Skeletal muscle satellite cell (primary cell): Measurements from ENCODE around the gene CELSR1.

Experiments used
- H3K27me3 ChIP-seq: 2 replicates; pipeline ENCODE4 v1.7.0; 2013; ENCODE audit warnings: low read length; ENCODE audit not compliant: control insufficient read depth, insufficient read depth
- H3K36me3 ChIP-seq: 2 replicates; pipeline ENCODE4 v1.7.0; 2013; ENCODE audit warnings: mild to moderate bottlenecking, control low read depth, low read length; ENCODE audit not compliant: insufficient read depth
- H3K4me1 ChIP-seq: 2 replicates; pipeline ENCODE4 v1.7.0; 2013; ENCODE audit warnings: low read length; ENCODE audit not compliant: control insufficient read depth, insufficient read depth
- H3K4me2 ChIP-seq: 2 replicates; pipeline ENCODE4 v1.7.0; 2013; ENCODE audit warnings: mild to moderate bottlenecking, low read length
- H3K4me3 ChIP-seq: 2 replicates; pipeline ENCODE4 v1.7.0; 2013; ENCODE audit warnings: low read length
- H3K9ac ChIP-seq: 2 replicates; pipeline ENCODE4 v1.7.0; 2013; ENCODE audit warnings: mild to moderate bottlenecking, low read depth, low read length, moderate library complexity
- H3K9me3 ChIP-seq: replicated peaks from 2 replicates; pipeline ENCODE4 v1.7.0; 2013; ENCODE audit warnings: mild to moderate bottlenecking, control low read depth, low read length

Gene CELSR1

DNA sequence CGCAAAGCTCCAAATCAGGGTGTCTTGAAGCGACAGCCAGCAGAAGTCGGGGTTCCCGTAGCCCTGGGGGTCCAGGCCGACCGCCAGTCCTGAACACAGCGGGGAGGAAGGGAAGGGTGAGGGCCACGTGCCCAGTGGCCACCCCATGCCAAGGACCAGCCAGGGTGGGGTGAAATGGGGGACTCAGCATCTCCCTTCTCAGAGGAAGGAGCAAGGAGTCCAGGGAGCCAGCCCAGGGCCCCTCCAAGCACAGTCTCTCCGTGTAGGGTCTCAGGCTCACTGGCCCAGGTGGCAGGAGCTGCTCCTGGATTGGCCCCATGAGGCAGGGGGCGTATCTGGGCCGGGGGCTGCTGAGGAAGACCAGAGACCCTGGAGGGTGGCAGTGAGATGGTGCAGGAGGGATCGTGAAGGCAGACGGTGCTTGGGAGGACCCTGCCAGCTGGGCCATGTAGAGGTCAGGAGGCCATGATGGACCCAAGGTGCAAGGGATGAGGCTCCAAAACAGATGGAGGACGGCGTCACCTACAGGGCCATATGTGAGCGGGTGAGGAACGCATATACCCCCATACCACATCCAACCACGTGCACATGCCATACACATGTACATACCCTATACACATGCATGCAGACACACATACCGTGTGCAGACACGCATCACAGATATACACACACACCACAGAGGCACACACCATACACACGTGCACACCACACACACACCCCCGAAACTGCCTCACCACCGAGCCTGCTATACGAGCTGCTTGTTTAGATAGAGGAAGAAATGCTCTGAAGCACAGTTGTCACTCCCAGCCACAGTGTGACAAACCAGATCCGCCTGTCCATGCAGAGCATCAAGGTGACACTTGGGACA, 167.5 kb downstream of the CELSR1 start:
- no peaks in the 10 kb centered on the region for H3K4me1 ChIP-seq

DNA sequence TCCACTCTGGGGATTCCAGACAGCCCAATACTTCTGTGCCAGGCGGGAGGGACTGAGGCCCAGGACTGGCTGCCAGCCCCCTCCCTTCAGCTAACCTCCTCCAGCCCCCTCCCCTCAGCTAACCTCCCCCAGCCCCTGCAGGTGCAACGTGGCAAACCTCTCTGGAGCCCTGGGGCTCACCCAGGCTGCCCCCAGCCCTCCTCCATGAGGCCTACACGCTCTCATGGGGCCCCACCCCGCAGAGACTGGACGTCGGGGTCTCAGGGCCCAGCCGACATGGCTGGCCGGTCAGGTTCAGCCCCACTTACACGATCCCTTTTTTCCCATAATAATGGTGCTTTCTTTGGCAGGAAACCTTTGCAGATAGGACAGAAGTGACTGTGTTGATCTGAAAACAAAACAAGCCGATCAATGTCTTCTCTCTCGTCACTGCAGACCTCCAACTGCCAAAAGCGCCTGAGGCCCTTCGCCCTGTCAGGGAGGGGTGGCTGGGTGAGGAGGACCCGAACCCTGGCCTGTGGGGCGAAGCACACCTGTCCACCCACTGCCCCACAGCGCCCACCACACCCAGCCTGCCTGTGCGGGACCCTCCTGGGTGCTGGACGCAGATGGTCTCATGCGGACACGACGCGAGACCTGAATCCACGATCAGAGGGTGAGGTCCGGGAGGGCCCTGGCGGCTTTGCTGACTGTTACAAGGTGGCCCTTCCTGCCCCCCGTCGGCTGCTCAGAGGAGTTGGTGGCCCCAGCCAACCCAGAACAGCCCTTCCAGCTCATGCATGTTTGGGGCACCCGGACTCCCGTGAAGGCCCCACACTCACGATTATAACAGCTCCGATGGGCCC, 168.3 kb downstream of the CELSR1 start:
- no peaks in the 10 kb centered on the region for H3K4me1 ChIP-seq
- H3K36me3 ChIP-seq = no peaks in the 10 kb centered on the region
- no peak overlapping the region for H3K9ac ChIP-seq
- no peaks in the 10 kb centered on the region for H3K9me3 ChIP-seq
- no peak overlapping the region for H3K4me3 ChIP-seq
- no peak overlapping the region for H3K4me2 ChIP-seq
- H3K27me3 ChIP-seq = peaks cover 37% of the 10 kb centered on the region

More for the DNA sequence above, 167.5 kb downstream of the CELSR1 start:
- Histone ChIP-seq H3K9ac (no peak overlapping the region), H3K9me3 (no peaks in the 10 kb centered on the region), H3K4me2 (no peak overlapping the region), H3K4me3 (no peak overlapping the region), H3K36me3 (no peaks in the 10 kb centered on the region), H3K27me3 (peaks cover 30% of the 10 kb centered on the region)

DNA sequence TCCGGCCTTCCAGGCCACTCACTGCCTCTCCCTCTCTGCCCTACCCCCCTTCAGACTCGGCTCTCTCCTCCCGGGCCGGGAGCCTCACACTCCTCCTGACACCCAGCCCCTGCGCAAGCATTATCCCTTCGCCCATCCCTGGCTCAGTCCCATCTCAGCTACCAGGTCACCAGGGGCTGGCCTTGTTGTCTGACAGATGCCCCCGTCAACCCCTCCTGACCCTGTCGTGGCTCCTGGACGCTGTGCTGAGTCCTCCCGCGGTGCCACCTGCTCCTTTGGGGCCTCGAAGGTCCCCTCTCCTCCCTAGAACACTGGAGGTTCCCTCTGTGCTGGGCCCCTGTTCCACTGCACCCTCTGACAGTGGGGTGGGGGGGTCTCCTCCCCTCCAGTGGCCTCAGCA, 169.0 kb downstream of the CELSR1 start:
- Histone ChIP-seq H3K4me2 (no peak overlapping the region), H3K9me3 (no peaks in the 10 kb centered on the region), H3K4me1 (no peaks in the 10 kb centered on the region), H3K4me3 (no peak overlapping the region), H3K36me3 (no peaks in the 10 kb centered on the region), H3K9ac (no peak overlapping the region), H3K27me3 (peaks cover 33% of the 10 kb centered on the region)

DNA sequence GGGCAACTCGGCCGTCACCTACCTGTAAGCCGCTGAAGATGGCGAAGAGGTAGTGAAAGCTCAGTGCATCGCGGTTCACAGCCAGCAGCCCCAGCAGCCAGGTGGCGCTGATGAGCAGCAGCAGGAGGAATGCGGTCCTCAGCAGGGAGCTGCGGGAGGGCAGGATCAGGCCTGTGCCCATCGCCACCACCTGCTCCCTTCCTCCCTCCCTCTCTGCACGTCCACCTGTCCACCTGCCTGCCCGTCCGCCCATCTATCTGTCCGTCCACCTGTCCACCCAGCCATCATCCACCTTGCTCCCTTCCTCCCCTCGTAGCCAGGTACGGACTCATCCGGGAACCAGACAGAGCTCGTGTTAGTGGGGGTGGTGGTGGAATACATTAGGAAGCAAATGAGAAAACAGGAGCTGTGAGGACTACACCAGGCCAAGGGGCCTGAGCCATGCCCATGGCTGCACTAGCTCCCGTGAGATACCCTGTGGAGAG, 169.7 kb downstream of the CELSR1 start:
- Histone ChIP-seq H3K4me1 (no peaks in the 10 kb centered on the region), H3K9ac (no peak overlapping the region), H3K36me3 (no peaks in the 10 kb centered on the region), H3K4me2 (no peak overlapping the region), H3K27me3 (peaks cover 37% of the 10 kb centered on the region), H3K9me3 (no peaks in the 10 kb centered on the region), H3K4me3 (no peak overlapping the region)

DNA sequence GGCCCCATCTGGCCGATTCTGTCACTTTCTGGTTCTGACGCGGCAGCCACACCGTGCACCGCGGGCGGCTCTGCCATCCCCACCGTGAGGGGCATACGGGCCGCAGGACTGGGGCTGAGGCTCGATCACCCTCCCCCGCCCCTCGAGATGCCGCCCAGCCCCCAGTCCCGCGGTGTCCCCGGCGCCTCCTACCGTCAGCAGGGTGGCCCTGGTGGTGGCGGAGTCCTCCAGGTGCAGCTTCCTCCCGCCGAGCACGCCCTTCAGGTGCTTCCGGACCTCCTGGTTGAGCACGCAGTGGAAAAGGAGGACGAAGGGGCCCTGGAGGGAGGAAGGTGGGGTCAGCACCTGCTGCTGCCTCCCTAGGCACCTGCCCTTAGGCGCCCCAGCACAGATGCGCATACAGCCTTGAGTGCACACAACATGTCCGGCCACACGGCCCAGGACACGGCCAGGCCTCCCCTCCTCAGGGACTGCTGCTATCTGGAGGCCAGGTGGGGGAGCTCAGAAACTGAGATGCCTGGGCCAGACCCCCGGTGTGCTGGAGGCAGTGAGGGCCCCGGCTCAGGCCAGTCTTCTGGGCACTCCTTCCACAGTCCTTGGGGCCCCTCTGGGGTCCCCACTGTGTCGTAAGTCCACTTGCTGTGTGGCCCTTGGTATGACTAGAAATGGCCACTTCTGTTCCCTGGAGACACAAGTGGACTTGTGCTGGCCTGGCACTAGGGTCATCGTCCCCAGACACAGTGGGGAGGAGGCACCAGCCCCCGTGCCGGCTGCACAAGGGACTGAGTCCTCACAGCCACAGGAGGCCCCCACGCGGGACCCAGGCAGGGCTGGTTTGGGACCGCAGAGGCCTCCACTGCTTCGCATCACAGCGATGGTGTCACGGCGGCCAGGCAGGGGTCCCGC, 170.4 kb downstream of the CELSR1 start:
- no peak overlapping the region for H3K4me3 ChIP-seq
- H3K4me1 ChIP-seq = no peaks in the 10 kb centered on the region
- peaks cover 38% of the 10 kb centered on the region for H3K27me3 ChIP-seq
- no peak overlapping the region for H3K4me2 ChIP-seq
- no peaks in the 10 kb centered on the region for H3K36me3 ChIP-seq
- H3K9me3 ChIP-seq = no peaks in the 10 kb centered on the region
- no peak overlapping the region for H3K9ac ChIP-seq

DNA sequence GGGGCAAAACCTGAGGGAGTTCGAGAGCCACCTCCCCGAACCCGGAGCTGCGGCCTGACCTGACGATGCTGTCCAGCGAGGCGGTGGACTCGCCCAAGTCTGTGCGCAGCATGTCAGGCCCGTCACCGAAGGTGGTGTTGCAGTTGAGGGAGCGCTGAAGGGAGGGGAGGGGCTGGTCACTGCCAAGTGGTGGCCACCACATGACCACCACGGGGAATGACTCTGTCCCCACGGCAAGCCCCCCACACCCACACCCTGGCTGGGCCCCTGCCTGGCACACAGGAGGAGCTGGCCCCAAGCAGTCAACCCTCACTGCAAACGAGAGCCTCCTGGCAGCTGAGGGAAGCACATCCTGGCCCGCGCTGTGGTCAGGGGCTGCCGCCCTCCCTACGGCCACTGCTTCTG, 171.1 kb downstream of the CELSR1 start:
- no peak overlapping the region for H3K4me2 ChIP-seq
- no peak overlapping the region for H3K9ac ChIP-seq
- no peaks in the 10 kb centered on the region for H3K4me1 ChIP-seq
- H3K27me3 ChIP-seq = peaks cover 44% of the 10 kb centered on the region
- H3K4me3 ChIP-seq = no peak overlapping the region
- H3K36me3 ChIP-seq = no peaks in the 10 kb centered on the region
- H3K9me3 ChIP-seq = no peaks in the 10 kb centered on the region

DNA sequence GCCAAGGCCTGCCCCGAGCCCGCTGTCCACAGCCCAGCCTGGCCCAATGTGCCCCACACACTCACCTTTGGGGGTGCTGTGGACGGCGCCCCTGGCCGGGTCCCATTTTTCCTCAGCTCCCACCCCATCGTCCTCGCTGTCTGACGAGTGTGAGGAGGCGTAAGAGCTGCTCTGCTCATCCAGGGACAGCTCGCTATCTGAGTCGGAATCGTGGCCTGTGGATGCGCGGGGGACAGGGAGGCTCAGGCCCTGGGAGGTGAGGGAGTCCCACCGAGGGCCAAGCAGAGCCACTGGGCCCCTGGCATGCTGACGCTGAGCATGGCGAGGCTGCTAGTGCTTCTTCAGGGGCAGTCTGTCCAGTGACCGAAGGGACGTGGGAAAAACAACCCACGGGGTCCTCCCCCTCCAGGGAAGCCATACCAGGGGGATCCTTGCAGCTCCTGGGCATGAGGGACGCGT, 172.2 kb downstream of the CELSR1 start:
- no peak overlapping the region for H3K4me3 ChIP-seq

DNA sequence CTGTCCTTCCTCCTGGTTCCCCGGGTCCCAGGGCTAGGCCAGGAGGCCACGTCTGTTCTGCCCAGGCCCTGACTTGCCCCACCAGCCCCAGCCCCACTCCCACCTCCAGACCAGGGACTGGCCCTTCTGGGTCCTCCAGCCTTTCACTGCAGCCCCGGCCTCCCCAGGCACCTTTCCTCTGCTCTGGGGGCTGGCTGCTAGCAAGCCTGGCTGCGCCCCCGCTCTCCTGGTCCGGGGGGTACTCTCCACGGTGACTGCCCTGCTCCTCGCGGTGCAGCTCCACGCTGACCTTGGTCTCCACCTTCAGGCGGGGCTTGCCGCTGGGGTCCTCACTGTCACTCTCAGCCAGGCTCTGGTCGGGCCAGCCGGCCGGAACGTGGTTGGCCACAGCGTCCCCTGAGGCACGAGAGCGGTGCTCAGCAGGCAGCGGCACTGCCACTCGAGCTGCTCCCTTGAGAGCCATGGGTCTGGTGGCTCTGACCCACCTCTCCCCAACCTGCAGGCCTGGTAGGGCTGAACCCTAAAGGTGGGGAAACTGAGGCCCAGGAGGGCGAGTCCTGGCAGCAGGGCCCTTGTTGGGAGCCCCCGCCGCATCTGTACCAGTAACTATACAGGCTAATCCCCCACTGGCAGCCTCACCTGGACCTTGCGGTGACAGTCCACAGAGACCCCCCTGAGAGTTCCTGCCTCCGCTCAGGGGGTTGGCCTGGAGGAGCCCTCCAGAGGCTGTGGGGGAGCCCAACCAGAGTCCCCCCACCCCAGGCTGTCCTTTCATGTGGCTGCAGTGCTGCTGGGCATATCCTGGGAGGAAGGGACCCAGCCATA, 172.9 kb downstream of the CELSR1 start:
- no peaks in the 10 kb centered on the region for H3K9me3 ChIP-seq
- H3K27me3 ChIP-seq = peaks cover 35% of the 10 kb centered on the region
- no peak overlapping the region for H3K4me2 ChIP-seq
- no peaks in the 10 kb centered on the region for H3K4me1 ChIP-seq
- no peak overlapping the region for H3K4me3 ChIP-seq
- H3K9ac ChIP-seq = no peak overlapping the region
- H3K36me3 ChIP-seq = no peaks in the 10 kb centered on the region

More for the DNA sequence above, 172.2 kb downstream of the CELSR1 start:
- no peak overlapping the region for H3K4me2 ChIP-seq
- no peaks in the 10 kb centered on the region for H3K36me3 ChIP-seq
- no peaks in the 10 kb centered on the region for H3K4me1 ChIP-seq
- peaks cover 42% of the 10 kb centered on the region for H3K27me3 ChIP-seq
- no peak overlapping the region for H3K9ac ChIP-seq
- no peaks in the 10 kb centered on the region for H3K9me3 ChIP-seq

DNA sequence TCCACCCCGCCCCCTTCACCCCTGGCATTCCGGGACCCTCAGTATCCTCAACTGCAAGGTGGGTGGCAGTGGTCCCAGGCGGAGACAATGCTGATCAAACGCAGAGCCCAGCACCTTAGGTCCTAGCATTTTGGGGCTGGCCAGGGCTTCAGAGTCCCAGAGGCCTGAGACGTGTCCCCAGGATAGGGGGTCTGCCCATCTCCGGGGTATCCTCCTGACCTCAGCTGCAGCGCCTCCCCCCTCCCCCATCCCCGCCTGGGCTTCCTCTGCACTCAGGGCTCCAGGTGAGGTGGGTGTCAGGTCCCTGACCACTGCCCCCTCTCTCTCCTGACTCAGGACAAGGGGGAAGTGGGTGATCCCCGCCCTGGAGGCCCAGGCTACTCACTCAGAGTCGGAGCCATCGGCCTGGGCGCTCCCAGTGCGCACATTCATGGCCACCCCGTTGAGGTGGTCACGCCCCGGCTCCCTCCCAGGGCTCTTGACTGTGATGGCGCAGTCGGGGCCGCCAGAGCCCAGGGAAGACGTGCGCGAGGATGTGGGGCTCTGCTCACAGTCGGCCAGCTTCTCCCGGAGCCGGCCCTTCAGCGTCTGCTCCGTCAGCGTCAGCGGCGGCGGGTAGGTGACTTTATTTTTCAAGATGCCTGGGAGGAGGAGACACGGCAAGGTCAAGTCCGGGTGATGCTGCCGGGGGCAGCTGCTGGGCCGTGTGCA, 173.7 kb downstream of the CELSR1 start:
- Histone ChIP-seq H3K4me1 (no peaks in the 10 kb centered on the region), H3K4me2 (no peak overlapping the region), H3K9ac (no peak overlapping the region), H3K27me3 (peaks cover 31% of the 10 kb centered on the region), H3K4me3 (no peak overlapping the region), H3K9me3 (no peaks in the 10 kb centered on the region), H3K36me3 (no peaks in the 10 kb centered on the region)

DNA sequence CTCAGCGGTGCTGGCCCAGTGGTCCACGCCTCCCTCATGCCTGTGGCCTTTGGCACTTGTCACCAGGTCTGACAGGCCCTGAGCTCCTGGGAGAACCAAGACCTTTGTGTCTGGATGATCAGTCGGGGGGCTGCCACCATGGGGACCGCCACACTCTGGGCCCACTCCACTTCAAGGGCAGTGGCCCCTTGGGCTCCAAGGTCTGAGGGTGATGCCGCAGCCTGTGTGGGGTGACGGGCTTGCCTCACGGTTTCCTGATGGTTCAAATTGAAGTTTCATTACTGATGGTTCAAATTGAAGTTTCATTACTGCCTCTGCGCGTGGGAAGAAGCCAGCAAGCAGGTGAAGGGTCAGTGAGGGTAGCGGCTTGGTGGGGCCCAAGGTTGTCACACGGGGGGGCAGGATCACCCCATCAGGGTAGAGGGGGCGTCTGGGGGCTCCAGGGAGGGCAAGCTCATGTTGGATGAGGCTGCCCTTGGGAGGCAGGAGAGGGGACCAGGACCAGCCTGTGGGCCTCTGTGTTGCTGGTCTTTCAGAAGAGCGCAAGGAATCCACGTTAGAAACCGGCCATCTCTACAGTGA, 174.4 kb downstream of the CELSR1 start:
- Histone ChIP-seq H3K27me3 (peaks cover 31% of the 10 kb centered on the region), H3K4me2 (no peak overlapping the region), H3K4me3 (no peak overlapping the region), H3K4me1 (no peaks in the 10 kb centered on the region), H3K9ac (no peak overlapping the region), H3K9me3 (no peaks in the 10 kb centered on the region), H3K36me3 (no peaks in the 10 kb centered on the region)
